OCI-LY3 (cell line): ENCODE results near the gene RAVER1.

ENCODE experiments used
- H2AFZ ChIP-seq: fragments of 200-600, 300-600 bp; shearing (Covaris generic); 2 replicates; pipeline ENCODE4 v1.6.0; 2014; ENCODE audit warnings: antibody characterized with exemption, low read depth, low read length
- H3K27ac ChIP-seq: fragments of 200-600, 300-600 bp; sonication (generic); 2 replicates; pipeline ENCODE4 v1.5.1; 2014; ENCODE audit warnings: mild to moderate bottlenecking, low read length, moderate library complexity, mixed read lengths
- H3K27me3 ChIP-seq: fragments of 200-600, 300-600 bp; sonication (generic); 2 replicates; pipeline ENCODE4 v1.6.1; 2014; ENCODE audit warnings: low read depth, low read length, mixed read lengths
- H3K36me3 ChIP-seq: fragments of 200-600, 300-600 bp; sonication (generic); replicated peaks from 2 replicates; pipeline ENCODE3; 2014; ENCODE audit warnings: low read depth, low read length, mixed read lengths
- H3K4me1 ChIP-seq: fragments of 300-600, 200-600 bp; sonication (generic); 2 replicates; pipeline ENCODE4 v1.6.1; 2014; ENCODE audit warnings: low read length, mixed read lengths
- H3K4me2 ChIP-seq: fragments of 200-600, 300-600 bp; sonication (generic); 2 replicates; pipeline ENCODE4 v1.6.1; 2014; ENCODE audit warnings: low read length, mixed read lengths
- H3K4me3 ChIP-seq: fragments of 300-600, 200-600 bp; sonication (generic); 2 replicates; pipeline ENCODE4 v1.5.1; 2014; ENCODE audit warnings: antibody characterized with exemption, mild to moderate bottlenecking, low read length, moderate library complexity
- H3K79me2 ChIP-seq: fragments of 300-600, 200-600 bp; shearing (Covaris generic); 2 replicates; pipeline ENCODE4 v1.6.1; 2014; ENCODE audit warnings: mild to moderate bottlenecking, low read length, mixed read lengths
- H3K9ac ChIP-seq: fragments of 300-600, 200-600 bp; shearing (Covaris generic); 2 replicates; pipeline ENCODE4 v1.6.0; 2014; ENCODE audit warnings: mild to moderate bottlenecking, low read length, moderate library complexity
- H3K9me3 ChIP-seq: fragments of 200-600, 300-600 bp; shearing (Covaris generic); 2 replicates; pipeline ENCODE4 v1.6.1; 2014; ENCODE audit warnings: low read length, mixed read lengths; ENCODE audit not compliant: insufficient read depth
- H4K20me1 ChIP-seq: fragments of 200-600, 300-600 bp; sonication (generic); 2 replicates; pipeline ENCODE4 v1.6.1; 2016; ENCODE audit warnings: low read length, mixed read lengths; ENCODE audit not compliant: insufficient read depth
- CTCF ChIP-seq: fragments of 200-600, 300-600 bp; sonication (generic); IDR thresholded peaks from 2 replicates; pipeline ENCODE4 v1.5.1; 2014; ENCODE audit warnings: antibody characterized with exemption, low read length, low read depth
- EZH2phosphoT487 ChIP-seq: fragments of 200-600 bp; shearing (Covaris generic); IDR thresholded peaks from 2 replicates; pipeline ENCODE4 v1.6.1; 2018; ENCODE audit warnings: antibody characterized with exemption, mixed run types, low read depth

RAVER1 gene

GRCh38 chr19:10270616-10271394 lies 62.5 kb downstream of the RAVER1 start, which contains the start of gene ICAM1:
TSS of gene ICAM1 (plus strand) at chr19:10271120. CDS start at chr19:10271160, 40 bp downstream.
- H3K4me3 ChIP-seq = peak within 1 kb of the TSS; percentile 82
- TF ChIP-seq EZH2phosphoT487 (no peak), CTCF (no peak)
- peak within 1 kb of the TSS; percentile 93 for H3K27ac ChIP-seq

GRCh38 chr19:10270180-10270615 lies 63.1 kb downstream of the RAVER1 start:
- Histone ChIP-seq H3K27ac (peak overlapping the region; percentile 93), H2AFZ (peak overlapping the region; percentile 59; the same call in 1 of the 2 replicates), H3K4me1 (peaks cover 30% of the 10 kb centered on the region), H3K79me2 (peaks cover 57% of the 10 kb centered on the region), H3K4me2 (peak overlapping the region; percentile 98), H3K9ac (peak overlapping the region; percentile 95), H3K27me3 (no peaks in the 10 kb centered on the region), H4K20me1 (peaks cover 24% of the 10 kb centered on the region), H3K4me3 (peak overlapping the region; percentile 82), H3K9me3 (no peaks in the 10 kb centered on the region), H3K36me3 (peaks cover 25% of the 10 kb centered on the region)
- TF ChIP-seq CTCF (no peak), EZH2phosphoT487 (no peak)

More at GRCh38 chr19:10270616-10271394, 62.5 kb downstream of the RAVER1 start, which contains the start of gene ICAM1:
- H3K79me2 ChIP-seq = peaks cover 63% of the 10 kb centered on the region
- H3K4me2 ChIP-seq = peak within 1 kb of the TSS; percentile 98
- no peaks in the 10 kb centered on the region for H3K9me3 ChIP-seq
- peaks cover 27% of the 10 kb centered on the region for H3K36me3 ChIP-seq
- H2AFZ ChIP-seq = peak within 1 kb of the TSS; percentile 59; the same call in 1 of the 2 replicates
- H3K27me3 ChIP-seq = no peaks in the 10 kb centered on the region
- peaks cover 28% of the 10 kb centered on the region for H4K20me1 ChIP-seq
- peak within 1 kb of the TSS; percentile 95 for H3K9ac ChIP-seq
- peaks cover 33% of the 10 kb centered on the region for H3K4me1 ChIP-seq

- TF ChIP-seq CTCF (peak; percentile 97), EZH2phosphoT487 (no peak)
- peak overlapping the region; percentile 93 for H3K27ac ChIP-seq
- H3K9ac ChIP-seq = peak overlapping the region; percentile 95
- H3K4me2 ChIP-seq = peak overlapping the region; percentile 98
- H3K4me1 ChIP-seq = peaks cover 23% of the 10 kb centered on the region
- peaks cover 19% of the 10 kb centered on the region for H3K36me3 ChIP-seq
- peak overlapping the region; percentile 82 for H3K4me3 ChIP-seq
- peaks cover 18% of the 10 kb centered on the region for H4K20me1 ChIP-seq
- H3K9me3 ChIP-seq = no peaks in the 10 kb centered on the region
- H3K27me3 ChIP-seq = no peaks in the 10 kb centered on the region
- peaks cover 51% of the 10 kb centered on the region for H3K79me2 ChIP-seq
- peak overlapping the region; percentile 59; the same call in 1 of the 2 replicates for H2AFZ ChIP-seq
Measured at GRCh38 chr19:10269333-10270179, 63.8 kb downstream of the RAVER1 start.
